ENCODE measurements around the gene MIPEP. TPM values are rescaled to one million over a fixed set of nuclear protein-coding genes. Genes with fewer than 3 reads are reported as not detected.

MIPEP gene
- polyA plus RNA-seq, 6 donors from 2014 or later, result 5.1 to 27.3 (median 22.4) TPM

DNA sequence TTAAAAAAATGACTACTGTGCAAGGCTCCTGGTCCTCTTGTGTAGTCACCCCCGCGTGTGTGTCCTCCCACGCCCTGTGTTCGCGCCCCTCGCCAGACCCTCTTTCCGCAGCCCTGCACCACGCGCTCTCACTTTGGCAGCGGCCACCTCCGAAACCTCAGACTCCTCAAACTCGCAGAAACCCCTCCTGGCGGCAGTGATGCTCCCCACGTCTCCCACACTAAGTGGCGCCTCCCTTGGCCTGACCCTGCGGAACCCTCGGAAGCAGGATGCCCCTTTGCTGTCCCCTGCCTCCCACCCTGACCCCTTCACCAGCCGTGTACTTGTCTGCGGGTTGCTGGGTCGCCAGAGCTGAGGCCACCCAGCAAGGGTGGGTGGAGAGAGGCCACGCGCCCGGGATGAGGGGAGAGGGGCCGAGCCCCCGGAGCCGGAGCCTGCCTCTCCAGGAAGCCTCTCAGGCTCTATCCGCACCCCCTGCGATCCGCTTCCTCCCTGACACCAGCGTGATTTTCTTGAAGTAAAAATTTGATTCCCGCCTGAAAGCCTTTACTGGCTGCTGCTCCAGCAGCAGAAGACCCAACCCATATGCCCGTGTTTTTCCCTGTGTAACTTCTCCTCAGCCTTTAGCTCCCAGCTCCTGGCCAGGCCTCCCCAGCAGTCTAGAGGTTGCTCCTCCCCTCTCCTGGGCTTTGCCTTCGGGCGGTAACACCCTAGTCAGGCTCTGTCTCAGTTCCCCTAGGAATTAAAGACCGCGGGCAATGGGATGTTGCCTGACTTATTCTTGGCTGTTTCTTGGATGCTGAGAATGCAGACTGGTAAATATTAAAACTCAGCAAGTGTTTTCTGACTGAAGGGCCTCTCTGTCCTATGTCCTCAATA lies 55.2 kb downstream of the MIPEP start:
- Mint-ChIP-seq H3K4me1 (peaks cover 0 to 13% (median 13%) of the 10 kb centered on the region in 3 donors), H3K9me3 (no peaks in the 10 kb centered on the region), H3K4me3 (no peak overlapping the region), H3K27ac (peak overlapping the region in 1 of 6 donors; percentile 18), H3K36me3 (peaks cover 25 to 27% of the 10 kb centered on the region in 2 donors), H3K27me3 (no peaks in the 10 kb centered on the region)
- DNase-seq (no peak), ATAC-seq (ENCODE audit: low read depth in 2 of 2) (no peak)

GRCh38 chr13:23828866-23829265 lies 60.3 kb downstream of the MIPEP start:
- no peak for ATAC-seq (ENCODE audit: low read depth in 2 of 2)
- H3K9me3 Mint-ChIP-seq, result peaks cover 0 to 9% (median 6%) of the 10 kb centered on the region in 7 donors
- peaks cover 12 to 34% of the 10 kb centered on the region in 2 donors for H3K36me3 Mint-ChIP-seq
- peaks cover 1 to 13% (median 6%) of the 10 kb centered on the region in 3 donors for H3K4me1 Mint-ChIP-seq
- peak overlapping the region in 1 of 6 donors; percentile 16 for H3K27ac Mint-ChIP-seq
- no peak for DNase-seq
- no peaks in the 10 kb centered on the region for H3K27me3 Mint-ChIP-seq
- no peak overlapping the region for H3K4me3 Mint-ChIP-seq

DNA sequence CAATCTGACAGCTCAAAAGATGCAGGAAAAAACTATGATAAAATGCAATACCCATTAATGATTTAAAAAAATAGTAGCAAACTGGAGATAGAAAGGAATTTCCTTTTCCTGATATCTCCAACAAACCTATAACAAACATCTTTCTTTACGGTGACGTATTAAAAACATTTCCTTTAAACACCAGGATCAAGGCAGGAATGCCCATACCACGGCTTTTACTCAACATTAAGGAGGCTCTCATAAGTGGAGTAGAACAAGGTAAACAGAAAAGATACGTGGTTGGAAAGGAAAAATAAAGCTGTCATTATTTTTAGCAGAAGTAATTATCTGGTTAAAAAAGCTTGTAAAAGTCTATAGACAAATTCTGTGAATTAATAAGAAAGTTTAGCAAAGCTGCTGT lies 61.1 kb downstream of the MIPEP start:
- Mint-ChIP-seq H3K27me3 (no peaks in the 10 kb centered on the region), H3K9me3 (peaks cover 0 to 9% (median 6%) of the 10 kb centered on the region in 7 donors), H3K4me3 (no peak overlapping the region), H3K36me3 (peaks cover 7 to 34% of the 10 kb centered on the region in 2 donors), H3K27ac (no peak overlapping the region), H3K4me1 (peaks cover 1 to 13% (median 6%) of the 10 kb centered on the region in 3 donors)
- DNase-seq, result no peak
- ATAC-seq (ENCODE audit: low read depth in 2 of 2), result no peak

- DNase-seq (no peak), ATAC-seq (ENCODE audit: low read depth in 2 of 2) (no peak)
- H3K9me3 Mint-ChIP-seq, result peaks cover 0 to 9% (median 6%) of the 10 kb centered on the region in 7 donors
- peaks cover 0 to 4% (median 0%) of the 10 kb centered on the region in 3 donors for H3K4me1 Mint-ChIP-seq
- H3K36me3 Mint-ChIP-seq, result peaks cover 12 to 49% of the 10 kb centered on the region in 2 donors
- H3K27me3 Mint-ChIP-seq, result no peaks in the 10 kb centered on the region
- H3K27ac Mint-ChIP-seq, result no peak overlapping the region
- H3K4me3 Mint-ChIP-seq, result no peak overlapping the region
These were observed 64.0 kb downstream of the MIPEP start for GRCh38 chr13:23825179-23825578.

- Mint-ChIP-seq H3K9me3 (peaks cover 0 to 9% (median 6%) of the 10 kb centered on the region in 7 donors), H3K27me3 (no peaks in the 10 kb centered on the region), H3K27ac (no peak overlapping the region), H3K36me3 (peaks cover 14 to 52% of the 10 kb centered on the region in 2 donors), H3K4me3 (no peak overlapping the region), H3K4me1 (peaks cover 0 to 4% (median 0%) of the 10 kb centered on the region in 3 donors)
- DNase-seq (no peak), ATAC-seq (ENCODE audit: low read depth in 2 of 2) (no peak)
These were observed 64.8 kb downstream of the MIPEP start for GRCh38 chr13:23824371-23824770.

- Mint-ChIP-seq H3K27ac (no peak overlapping the region), H3K4me1 (peaks cover 5 to 12% (median 7%) of the 10 kb centered on the region in 3 donors), H3K9me3 (peaks cover 0 to 9% (median 6%) of the 10 kb centered on the region in 7 donors), H3K27me3 (no peaks in the 10 kb centered on the region), H3K4me3 (no peak overlapping the region), H3K36me3 (peaks cover 19 to 49% of the 10 kb centered on the region in 2 donors)
- DNase-seq, result no peak
- ATAC-seq (ENCODE audit: low read depth in 2 of 2), result no peak
These were observed 66.9 kb downstream of the MIPEP start for GRCh38 chr13:23822252-23822824.

GRCh38 chr13:23820530-23820929 lies 68.7 kb downstream of the MIPEP start:
- peaks cover 28 to 35% of the 10 kb centered on the region in 2 donors for H3K36me3 Mint-ChIP-seq
- ATAC-seq (ENCODE audit: low read depth in 2 of 2) (no peak), DNase-seq (no peak)
- no peak overlapping the region for H3K4me3 Mint-ChIP-seq
- peaks cover 0 to 9% (median 6%) of the 10 kb centered on the region in 7 donors for H3K9me3 Mint-ChIP-seq
- peaks cover 8 to 13% (median 13%) of the 10 kb centered on the region in 3 donors for H3K4me1 Mint-ChIP-seq
- no peak overlapping the region for H3K27ac Mint-ChIP-seq
- peaks cover 0 to 3% (median 0%) of the 10 kb centered on the region in 3 donors for H3K27me3 Mint-ChIP-seq

- peak overlapping the region in 3 of 6 donors; percentile 18 to 76 (median 18) for H3K27ac Mint-ChIP-seq
- no peaks in the 10 kb centered on the region for H3K9me3 Mint-ChIP-seq
- H3K36me3 Mint-ChIP-seq, result peaks cover 21 to 23% of the 10 kb centered on the region in 2 donors
- peaks cover 0 to 3% (median 0%) of the 10 kb centered on the region in 3 donors for H3K27me3 Mint-ChIP-seq
- peaks cover 8 to 13% (median 13%) of the 10 kb centered on the region in 3 donors for H3K4me1 Mint-ChIP-seq
- peak; percentile 64 to 79 for ATAC-seq (ENCODE audit: low read depth in 2 of 2)
- H3K4me3 Mint-ChIP-seq, result peak overlapping the region in 3 of 8 donors; percentile 7 to 80 (median 12)
- DNase-seq, result peak; percentile 31
These were observed 71.4 kb downstream of the MIPEP start for GRCh38 chr13:23817830-23818229.

- Mint-ChIP-seq H3K36me3 (peaks cover 15 to 23% of the 10 kb centered on the region in 2 donors), H3K4me3 (peak overlapping the region in 2 of 8 donors; percentile 7 to 10), H3K4me1 (peaks cover 9 to 17% (median 16%) of the 10 kb centered on the region in 3 donors), H3K9me3 (no peaks in the 10 kb centered on the region), H3K27me3 (peaks cover 0 to 3% (median 0%) of the 10 kb centered on the region in 3 donors), H3K27ac (peak overlapping the region in 1 of 6 donors; percentile 18)
- ATAC-seq (ENCODE audit: low read depth in 2 of 2) (no peak), DNase-seq (no peak)
These were observed 72.1 kb downstream of the MIPEP start for GRCh38 chr13:23817136-23817535.

DNA sequence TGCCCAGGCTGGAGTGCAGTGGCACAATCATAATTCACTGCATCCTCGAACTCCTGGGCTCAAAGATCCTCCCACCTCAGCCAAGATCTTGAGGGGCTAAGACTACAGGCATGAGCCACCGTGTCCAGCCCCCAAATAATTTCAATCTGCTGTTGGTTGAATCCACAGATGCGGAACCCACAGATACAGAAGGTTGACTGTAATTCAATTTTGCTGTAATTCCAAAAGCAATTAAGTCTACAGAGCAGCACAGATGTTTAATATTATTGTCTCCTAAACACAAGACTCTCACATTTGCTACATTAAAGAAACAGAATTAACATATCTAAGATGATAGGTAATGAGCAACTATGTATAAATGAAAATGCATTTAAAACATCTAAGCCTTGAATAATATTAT lies 75.6 kb downstream of the MIPEP start:
- no peaks in the 10 kb centered on the region for H3K9me3 Mint-ChIP-seq

DNA sequence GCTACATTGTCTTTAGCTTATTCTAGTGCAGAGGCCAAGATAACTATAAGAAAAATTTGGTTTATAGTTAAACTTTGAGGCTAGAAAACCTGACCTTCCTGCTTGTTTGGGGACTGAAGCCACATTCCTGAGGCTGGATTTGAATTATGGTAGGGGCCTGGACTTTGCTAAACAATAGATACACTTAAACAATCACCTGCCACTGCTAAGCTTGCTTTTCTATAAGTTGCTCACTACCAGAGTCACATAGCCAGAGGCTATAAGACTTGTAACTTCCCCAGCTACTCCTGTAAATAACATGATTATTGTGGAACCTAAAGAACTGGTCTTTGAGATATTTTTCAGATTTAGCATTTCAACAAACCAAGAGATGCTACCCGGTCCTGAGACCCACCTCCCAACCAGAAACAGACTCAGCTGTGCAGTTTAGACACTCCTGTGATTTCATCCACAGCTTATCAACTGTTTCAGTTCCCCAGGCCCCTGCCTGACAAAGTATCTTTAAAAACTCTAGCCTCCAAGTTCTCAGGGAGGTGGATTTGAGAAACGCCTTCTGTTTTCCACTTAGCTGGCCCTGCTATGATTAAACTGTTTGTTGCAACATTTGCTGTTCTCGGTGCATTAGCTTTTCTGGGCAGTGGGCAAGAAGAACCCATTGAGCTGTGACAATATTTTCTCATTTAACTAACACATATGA lies 77.7 kb downstream of the MIPEP start:
- Mint-ChIP-seq H3K36me3 (peaks cover 3% of the 10 kb centered on the region in 2 donors), H3K9me3 (no peaks in the 10 kb centered on the region), H3K27ac (peak overlapping the region in 4 of 6 donors; percentile 6 to 34 (median 21)), H3K4me1 (peaks cover 27 to 54% (median 32%) of the 10 kb centered on the region in 3 donors), H3K4me3 (peak overlapping the region in 7 of 8 donors; percentile 22 to 69 (median 52)), H3K27me3 (no peaks in the 10 kb centered on the region)
- DNase-seq, result peak; percentile 36
- peak; percentile 23 to 29 for ATAC-seq (ENCODE audit: low read depth in 2 of 2)

More for the DNA sequence above, 75.6 kb downstream of the MIPEP start:
- peaks cover 23 to 44% (median 31%) of the 10 kb centered on the region in 3 donors for H3K4me1 Mint-ChIP-seq
- DNase-seq (no peak), ATAC-seq (ENCODE audit: low read depth in 2 of 2) (no peak)
- no peak overlapping the region for H3K27ac Mint-ChIP-seq
- peaks cover 6 to 15% of the 10 kb centered on the region in 2 donors for H3K36me3 Mint-ChIP-seq
- peaks cover 0 to 3% (median 0%) of the 10 kb centered on the region in 3 donors for H3K27me3 Mint-ChIP-seq
- H3K4me3 Mint-ChIP-seq, result no peak overlapping the region

DNA sequence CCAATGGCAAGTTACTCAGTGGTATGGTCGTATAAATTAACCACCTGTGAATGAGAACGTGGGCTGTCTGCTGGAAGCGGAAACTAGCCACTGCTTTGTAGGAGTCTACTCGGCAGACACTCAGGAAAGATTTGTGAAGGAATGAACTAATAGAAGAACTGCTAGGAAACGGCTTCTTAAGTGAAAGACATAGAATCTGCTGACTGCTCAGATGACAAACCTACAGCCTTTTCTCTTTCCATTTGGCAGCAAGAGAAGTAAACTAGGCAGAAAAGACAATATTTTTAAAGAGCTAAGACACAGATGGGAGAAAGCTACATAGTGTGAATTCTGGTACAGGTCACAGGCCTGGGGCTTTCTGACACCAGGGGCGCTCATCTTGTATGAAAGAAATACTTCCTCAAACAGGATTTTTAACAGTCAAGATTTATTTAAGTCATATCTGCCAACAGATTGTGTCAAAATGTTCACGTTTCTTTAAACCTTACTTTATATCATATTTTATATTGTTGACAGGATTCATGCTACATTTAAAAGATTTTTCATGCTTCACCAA lies 78.4 kb downstream of the MIPEP start:
- no peaks in the 10 kb centered on the region for H3K27me3 Mint-ChIP-seq
- DNase-seq, result peak; percentile 57
- peaks cover 0 to 3% of the 10 kb centered on the region in 2 donors for H3K36me3 Mint-ChIP-seq
- peak overlapping the region in 7 of 8 donors; percentile 28 to 78 (median 71) for H3K4me3 Mint-ChIP-seq
- H3K27ac Mint-ChIP-seq, result peak overlapping the region in 3 of 6 donors; percentile 19 to 75 (median 20)
- no peaks in the 10 kb centered on the region for H3K9me3 Mint-ChIP-seq
- peak; percentile 60 to 68 for ATAC-seq (ENCODE audit: low read depth in 2 of 2)
- H3K4me1 Mint-ChIP-seq, result peaks cover 28 to 60% (median 38%) of the 10 kb centered on the region in 3 donors
